ENCODE results near the gene ANKS1A.
"Not testable (repeated sequence)": the region's sequence is repeated elsewhere in the genome, so short reads cannot be mapped to it uniquely, and the experiment has no call there.

Gene ANKS1A, protein sequence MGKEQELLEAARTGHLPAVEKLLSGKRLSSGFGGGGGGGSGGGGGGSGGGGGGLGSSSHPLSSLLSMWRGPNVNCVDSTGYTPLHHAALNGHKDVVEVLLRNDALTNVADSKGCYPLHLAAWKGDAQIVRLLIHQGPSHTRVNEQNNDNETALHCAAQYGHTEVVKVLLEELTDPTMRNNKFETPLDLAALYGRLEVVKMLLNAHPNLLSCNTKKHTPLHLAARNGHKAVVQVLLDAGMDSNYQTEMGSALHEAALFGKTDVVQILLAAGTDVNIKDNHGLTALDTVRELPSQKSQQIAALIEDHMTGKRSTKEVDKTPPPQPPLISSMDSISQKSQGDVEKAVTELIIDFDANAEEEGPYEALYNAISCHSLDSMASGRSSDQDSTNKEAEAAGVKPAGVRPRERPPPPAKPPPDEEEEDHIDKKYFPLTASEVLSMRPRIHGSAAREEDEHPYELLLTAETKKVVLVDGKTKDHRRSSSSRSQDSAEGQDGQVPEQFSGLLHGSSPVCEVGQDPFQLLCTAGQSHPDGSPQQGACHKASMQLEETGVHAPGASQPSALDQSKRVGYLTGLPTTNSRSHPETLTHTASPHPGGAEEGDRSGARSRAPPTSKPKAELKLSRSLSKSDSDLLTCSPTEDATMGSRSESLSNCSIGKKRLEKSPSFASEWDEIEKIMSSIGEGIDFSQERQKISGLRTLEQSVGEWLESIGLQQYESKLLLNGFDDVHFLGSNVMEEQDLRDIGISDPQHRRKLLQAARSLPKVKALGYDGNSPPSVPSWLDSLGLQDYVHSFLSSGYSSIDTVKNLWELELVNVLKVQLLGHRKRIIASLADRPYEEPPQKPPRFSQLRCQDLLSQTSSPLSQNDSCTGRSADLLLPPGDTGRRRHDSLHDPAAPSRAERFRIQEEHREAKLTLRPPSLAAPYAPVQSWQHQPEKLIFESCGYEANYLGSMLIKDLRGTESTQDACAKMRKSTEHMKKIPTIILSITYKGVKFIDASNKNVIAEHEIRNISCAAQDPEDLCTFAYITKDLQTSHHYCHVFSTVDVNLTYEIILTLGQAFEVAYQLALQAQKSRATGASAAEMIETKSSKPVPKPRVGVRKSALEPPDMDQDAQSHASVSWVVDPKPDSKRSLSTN

DNA sequence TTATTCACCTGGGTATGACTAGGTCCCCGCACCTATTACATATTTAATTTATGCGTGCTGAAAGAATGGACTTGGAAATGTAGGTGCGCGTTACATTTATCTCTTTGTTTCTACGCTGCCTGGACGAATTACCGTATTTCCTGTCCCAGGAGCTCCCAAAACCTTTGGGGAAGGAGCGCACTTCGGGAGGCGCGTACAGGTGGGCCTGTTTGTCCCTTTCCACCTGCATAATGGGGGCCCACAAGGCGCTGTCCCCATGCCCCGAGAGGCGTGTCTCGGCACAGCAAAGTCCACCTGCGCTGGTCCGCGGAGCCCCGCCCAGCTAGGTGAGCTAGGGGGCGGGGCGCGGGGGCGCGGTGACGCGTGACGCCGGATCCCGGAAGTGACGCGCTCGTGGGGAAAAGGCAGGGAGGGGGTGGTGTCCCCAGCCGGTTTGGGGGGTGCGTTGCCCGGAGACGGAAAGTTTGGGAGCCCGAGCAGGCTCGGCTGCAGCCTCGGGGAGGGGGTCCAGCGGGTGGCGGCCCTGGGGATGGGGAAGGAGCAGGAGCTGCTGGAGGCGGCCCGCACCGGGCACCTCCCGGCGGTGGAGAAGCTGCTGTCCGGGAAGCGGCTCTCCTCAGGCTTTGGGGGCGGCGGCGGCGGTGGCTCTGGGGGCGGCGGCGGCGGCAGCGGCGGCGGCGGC lies at the start of gene ANKS1A:
Gene ANKS1A (plus strand): TSS at position 382 of the 682 bp plus-strand sequence. CDS start 148 bp downstream, at position 530.
- Mint-ChIP-seq H3K4me3 (peak within 1 kb of the TSS; percentile 98), H3K36me3 (ENCODE audit: low read depth) (peaks cover 14% of the 10 kb centered on the region), H3K9me3 (no peaks in the 10 kb centered on the region), H3K27me3 (ENCODE audit: low read depth) (peaks cover 10% of the 10 kb centered on the region), H3K4me1 (ENCODE audit: low read depth) (peaks cover 21% of the 10 kb centered on the region), H3K27ac (peak within 1 kb of the TSS; percentile 95)
- DNase-seq (ENCODE audit: low spot score) = peak; percentile 86

GRCh38 chr6:34839666-34840352 lies 49.2 kb upstream of the ANKS1A start:
- no peak for DNase-seq (ENCODE audit: low spot score)
- no peak overlapping the region for H3K27ac Mint-ChIP-seq

GRCh38 chr6:34849066-34849465 lies 40.0 kb upstream of the ANKS1A start:
- H3K9me3 Mint-ChIP-seq; DNase-seq (ENCODE audit: low spot score); H3K36me3 Mint-ChIP-seq (ENCODE audit: low read depth); H3K27ac Mint-ChIP-seq; H3K27me3 Mint-ChIP-seq (ENCODE audit: low read depth); H3K4me3 Mint-ChIP-seq; H3K4me1 Mint-ChIP-seq (ENCODE audit: low read depth): not testable (repeated sequence)

More at GRCh38 chr6:34839666-34840352, 49.2 kb upstream of the ANKS1A start:
- no peak overlapping the region for H3K4me3 Mint-ChIP-seq
- H3K9me3 Mint-ChIP-seq = no peaks in the 10 kb centered on the region
- peaks cover 23% of the 10 kb centered on the region for H3K36me3 Mint-ChIP-seq (ENCODE audit: low read depth)
- peaks cover 10% of the 10 kb centered on the region for H3K4me1 Mint-ChIP-seq (ENCODE audit: low read depth)
- no peaks in the 10 kb centered on the region for H3K27me3 Mint-ChIP-seq (ENCODE audit: low read depth)

GRCh38 chr6:34851361-34851760 lies 37.7 kb upstream of the ANKS1A start:
- Mint-ChIP-seq H3K27ac (no peak overlapping the region), H3K9me3 (no peaks in the 10 kb centered on the region), H3K4me3 (no peak overlapping the region), H3K4me1 (ENCODE audit: low read depth) (no peaks in the 10 kb centered on the region), H3K27me3 (ENCODE audit: low read depth) (no peaks in the 10 kb centered on the region), H3K36me3 (ENCODE audit: low read depth) (peaks cover 9% of the 10 kb centered on the region)
- no peak for DNase-seq (ENCODE audit: low spot score)

- H3K9me3 Mint-ChIP-seq = no peaks in the 10 kb centered on the region
- no peak overlapping the region for H3K4me3 Mint-ChIP-seq
- H3K4me1 Mint-ChIP-seq (ENCODE audit: low read depth) = no peaks in the 10 kb centered on the region
- H3K36me3 Mint-ChIP-seq (ENCODE audit: low read depth) = peaks cover 12% of the 10 kb centered on the region
- no peaks in the 10 kb centered on the region for H3K27me3 Mint-ChIP-seq (ENCODE audit: low read depth)
- H3K27ac Mint-ChIP-seq = no peak overlapping the region
- no peak for DNase-seq (ENCODE audit: low spot score)
Observed at GRCh38 chr6:34852406-34853085, 36.5 kb upstream of the ANKS1A start.

DNA sequence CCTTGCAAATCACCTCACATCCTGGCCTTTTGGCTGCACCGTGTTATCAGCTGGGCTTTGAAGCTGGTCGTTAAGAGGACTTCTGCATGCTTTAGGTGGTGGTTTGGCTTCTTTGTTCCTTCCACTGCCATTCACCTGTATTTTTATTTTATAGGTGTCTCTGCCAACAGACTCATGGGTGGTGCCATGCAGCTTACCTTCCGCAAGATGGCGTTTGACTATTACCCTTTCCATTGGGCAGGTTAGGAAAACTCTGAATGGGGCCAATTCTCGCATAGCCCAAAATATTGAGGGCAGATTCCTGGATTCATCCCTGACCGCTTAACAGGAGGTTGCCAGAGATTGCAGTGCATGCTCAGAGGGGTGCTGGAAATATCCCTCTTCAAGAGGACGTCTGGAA lies 33.6 kb upstream of the ANKS1A start:
- Mint-ChIP-seq H3K9me3 (no peaks in the 10 kb centered on the region), H3K36me3 (ENCODE audit: low read depth) (peaks cover 12% of the 10 kb centered on the region), H3K27me3 (ENCODE audit: low read depth) (no peaks in the 10 kb centered on the region), H3K4me3 (no peak overlapping the region), H3K27ac (no peak overlapping the region), H3K4me1 (ENCODE audit: low read depth) (no peaks in the 10 kb centered on the region)
- DNase-seq (ENCODE audit: low spot score) = no peak

GRCh38 chr6:34858681-34859080 lies 30.4 kb upstream of the ANKS1A start:
- H3K9me3 Mint-ChIP-seq = no peaks in the 10 kb centered on the region
- no peak for DNase-seq (ENCODE audit: low spot score)
- H3K4me1 Mint-ChIP-seq (ENCODE audit: low read depth) = no peaks in the 10 kb centered on the region
- no peaks in the 10 kb centered on the region for H3K27me3 Mint-ChIP-seq (ENCODE audit: low read depth)
- no peak overlapping the region for H3K4me3 Mint-ChIP-seq
- no peak overlapping the region for H3K27ac Mint-ChIP-seq
- H3K36me3 Mint-ChIP-seq (ENCODE audit: low read depth) = peaks cover 10% of the 10 kb centered on the region

GRCh38 chr6:34859951-34860350 lies 29.1 kb upstream of the ANKS1A start:
- Mint-ChIP-seq H3K4me3 (no peak overlapping the region), H3K4me1 (ENCODE audit: low read depth) (peaks cover under 1% of the 10 kb centered on the region), H3K27ac (no peak overlapping the region), H3K9me3 (no peaks in the 10 kb centered on the region), H3K36me3 (ENCODE audit: low read depth) (peaks cover 10% of the 10 kb centered on the region), H3K27me3 (ENCODE audit: low read depth) (no peaks in the 10 kb centered on the region)
- no peak for DNase-seq (ENCODE audit: low spot score)

- no peak overlapping the region for H3K4me3 Mint-ChIP-seq
Observed at GRCh38 chr6:34860776-34861175, 28.3 kb upstream of the ANKS1A start.

GRCh38 chr6:34864007-34864406 lies 25.0 kb upstream of the ANKS1A start:
- H3K9me3 Mint-ChIP-seq = no peaks in the 10 kb centered on the region
- no peak for DNase-seq (ENCODE audit: low spot score)
- H3K27me3 Mint-ChIP-seq (ENCODE audit: low read depth) = no peaks in the 10 kb centered on the region
- peaks cover 3% of the 10 kb centered on the region for H3K4me1 Mint-ChIP-seq (ENCODE audit: low read depth)
- H3K27ac Mint-ChIP-seq = no peak overlapping the region
- peaks cover 3% of the 10 kb centered on the region for H3K36me3 Mint-ChIP-seq (ENCODE audit: low read depth)
- H3K4me3 Mint-ChIP-seq = no peak overlapping the region

More at GRCh38 chr6:34860776-34861175, 28.3 kb upstream of the ANKS1A start:
- peaks cover 3% of the 10 kb centered on the region for H3K4me1 Mint-ChIP-seq (ENCODE audit: low read depth)
- H3K27ac Mint-ChIP-seq = no peak overlapping the region
- DNase-seq (ENCODE audit: low spot score) = no peak
- peaks cover 10% of the 10 kb centered on the region for H3K36me3 Mint-ChIP-seq (ENCODE audit: low read depth)
- no peaks in the 10 kb centered on the region for H3K9me3 Mint-ChIP-seq
- no peaks in the 10 kb centered on the region for H3K27me3 Mint-ChIP-seq (ENCODE audit: low read depth)

GRCh38 chr6:34865107-34865506 lies 23.9 kb upstream of the ANKS1A start:
- no peak overlapping the region for H3K27ac Mint-ChIP-seq
- H3K9me3 Mint-ChIP-seq = no peaks in the 10 kb centered on the region
- peaks cover 3% of the 10 kb centered on the region for H3K4me1 Mint-ChIP-seq (ENCODE audit: low read depth)
- no peak overlapping the region for H3K4me3 Mint-ChIP-seq
- no peaks in the 10 kb centered on the region for H3K27me3 Mint-ChIP-seq (ENCODE audit: low read depth)
- DNase-seq (ENCODE audit: low spot score) = no peak
- peaks cover 3% of the 10 kb centered on the region for H3K36me3 Mint-ChIP-seq (ENCODE audit: low read depth)

DNA sequence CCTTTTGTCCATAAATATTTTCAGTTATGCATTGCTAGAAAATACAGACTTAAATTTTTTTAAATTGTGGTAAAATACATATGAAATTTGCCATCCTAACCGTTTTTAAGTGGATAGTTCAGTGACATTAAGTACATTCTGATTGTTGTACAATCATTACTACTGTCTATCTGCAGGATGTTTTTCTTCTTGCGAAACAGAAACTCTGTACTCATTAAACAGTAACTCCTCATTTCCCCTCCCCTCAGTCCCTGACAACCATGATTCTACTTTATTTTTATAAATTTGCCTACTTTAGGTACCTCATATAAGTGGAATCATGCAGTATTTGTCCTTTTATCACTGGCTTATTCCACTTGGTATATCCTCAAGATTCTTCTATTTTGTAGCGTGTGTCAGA lies 22.5 kb upstream of the ANKS1A start:
- no peaks in the 10 kb centered on the region for H3K9me3 Mint-ChIP-seq
- no peaks in the 10 kb centered on the region for H3K27me3 Mint-ChIP-seq (ENCODE audit: low read depth)
- H3K4me1 Mint-ChIP-seq (ENCODE audit: low read depth) = peaks cover 3% of the 10 kb centered on the region
- H3K36me3 Mint-ChIP-seq (ENCODE audit: low read depth) = peaks cover 9% of the 10 kb centered on the region
- DNase-seq (ENCODE audit: low spot score) = no peak
- no peak overlapping the region for H3K4me3 Mint-ChIP-seq
- H3K27ac Mint-ChIP-seq = no peak overlapping the region
